Activated CD8-positive, alpha-beta T cell treated with anti-CD3 and anti-CD28 coated beads, Interleukin-2, amount 10 ng/mL, durations not matched to agents 7 days and 5 days (primary cell): ENCODE data around the gene LRP10. TPM values are rescaled to one million over a fixed set of nuclear protein-coding genes. Genes with fewer than 3 reads are reported as not detected.
"Not testable (repeated sequence)": the region's sequence is repeated elsewhere in the genome, so short reads cannot be mapped to it uniquely, and the experiment has no call there.

Experiments
- ATAC-seq: fragments of 150-1000 bp; cut with Tn5 transposase; one replicate; pipeline ENCODE4 v1.10.0; 2021; ENCODE audit warnings: moderate library complexity
- CTCF ChIA-PET: fragments of 350-600 bp; sonication (Branson Sonifier 250); formaldehyde crosslinking; loops from one replicate; lab custom pipeline; 2021; ENCODE audit warnings: antibody characterized with exemption; lab: Charles Lee
- POLR2A ChIA-PET: fragments of 350-600 bp; sonication (Branson Sonifier 250); formaldehyde crosslinking; loops from one replicate; lab custom pipeline; 2021; ENCODE audit warnings: antibody characterized with exemption; lab: Charles Lee
- DNase-seq: peaks from one replicate; pipeline ENCODE4 v3.0.0-alpha.2; 2020
- H3K27ac Mint-ChIP-seq: one replicate; pipeline ENCODE4 v1.8.0; 2021; ENCODE audit warnings: mild to moderate bottlenecking, mixed read lengths
- H3K27me3 Mint-ChIP-seq: one replicate; pipeline ENCODE4 v1.8.0; 2021; ENCODE audit warnings: low read depth, mixed read lengths
- H3K36me3 Mint-ChIP-seq: one replicate; pipeline ENCODE4 v1.8.0; 2021; ENCODE audit warnings: low read depth, mixed read lengths
- H3K4me1 Mint-ChIP-seq: one replicate; pipeline ENCODE4 v1.8.0; 2021; ENCODE audit warnings: low read depth, mixed read lengths
- H3K4me3 Mint-ChIP-seq: one replicate; pipeline ENCODE4 v1.8.0; 2021; ENCODE audit warnings: mild to moderate bottlenecking, mixed read lengths
- H3K9me3 Mint-ChIP-seq: one replicate; pipeline ENCODE4 v1.8.0; 2022; ENCODE audit warnings: mixed read lengths; ENCODE audit not compliant: insufficient read depth
- total RNA-seq, 2 experiments: library from RNA; stranded (reverse); gene quantifications; one replicate each; pipeline ENCODE4 v1.2.3, GENCODE V29; 2021

LRP10 gene
- total RNA-seq, 2 experiments from 2014 or later: 37.1 to 40.7 TPM

- H3K4me1 Mint-ChIP-seq: peaks cover 9% of the 10 kb centered on the region
- no peaks in the 10 kb centered on the region for H3K36me3 Mint-ChIP-seq
- no peak overlapping the region for H3K27ac Mint-ChIP-seq
- H3K9me3 Mint-ChIP-seq: no peaks in the 10 kb centered on the region
- H3K4me3 Mint-ChIP-seq: no peak overlapping the region
- POLR2A ChIA-PET: no interaction called here
- CTCF ChIA-PET: interaction anchor here (1.5 to 25.2 kb wide), 3 partner anchors 9 to 274 kb away, joined by 5 to 590 read pairs (median 15); partner anchors contain the start of genes MMP14 and MRPL52
- no peak for DNase-seq
- ATAC-seq: no peak
- peaks cover 25% of the 10 kb centered on the region for H3K27me3 Mint-ChIP-seq
Observed at GRCh38 chr14:22844221-22845102, 27.1 kb upstream of the LRP10 start.

- no peak for DNase-seq
- H3K4me1 Mint-ChIP-seq: peaks cover 7% of the 10 kb centered on the region
- H3K4me3 Mint-ChIP-seq: no peak overlapping the region
- H3K27me3 Mint-ChIP-seq: peaks cover 25% of the 10 kb centered on the region
- no peak overlapping the region for H3K27ac Mint-ChIP-seq
- no peaks in the 10 kb centered on the region for H3K36me3 Mint-ChIP-seq
- POLR2A ChIA-PET: interaction anchor here (1.0 kb wide), 1 partner anchor 288 kb away, joined by 4 read pairs; no protein-coding TSS in a partner anchor
- ATAC-seq: no peak
- no peaks in the 10 kb centered on the region for H3K9me3 Mint-ChIP-seq
- CTCF ChIA-PET: interaction anchor here (1.5 to 25.2 kb wide), 3 partner anchors 9 to 275 kb away, joined by 5 to 590 read pairs (median 15); partner anchors contain the start of genes MMP14 and MRPL52
Observed at GRCh38 chr14:22845103-22845394, 26.5 kb upstream of the LRP10 start.

- Mint-ChIP-seq H3K4me3 (no peak overlapping the region), H3K4me1 (peaks cover 12% of the 10 kb centered on the region), H3K36me3 (no peaks in the 10 kb centered on the region), H3K27ac (no peak overlapping the region), H3K27me3 (peaks cover 25% of the 10 kb centered on the region), H3K9me3 (no peaks in the 10 kb centered on the region)
- ChIA-PET POLR2A (interaction anchor here (0.6 to 1.0 kb wide), 2 partner anchors 289 to 331 kb away, joined by 3 to 4 read pairs; no protein-coding TSS in a partner anchor), CTCF (interaction anchor here (1.5 to 25.2 kb wide), 3 partner anchors 8 to 276 kb away, joined by 5 to 590 read pairs (median 15); partner anchors contain the start of genes MMP14 and MRPL52)
- ATAC-seq: no peak
- no peak for DNase-seq
Observed at GRCh38 chr14:22845821-22846625, 25.5 kb upstream of the LRP10 start.

- ChIA-PET CTCF (interaction anchor here (2.4 to 25.2 kb wide), 2 partner anchors 17 to 25 kb away, joined by 6 to 590 read pairs; partner anchors contain the start of genes LRP10, MMP14 and MRPL52), POLR2A (no interaction called here)
- H3K4me3 Mint-ChIP-seq: no peak overlapping the region
- DNase-seq (no peak), ATAC-seq (no peak)
- H3K27ac Mint-ChIP-seq: no peak overlapping the region
- H3K4me1 Mint-ChIP-seq: peaks cover 20% of the 10 kb centered on the region
- H3K9me3 Mint-ChIP-seq: no peaks in the 10 kb centered on the region
- H3K27me3 Mint-ChIP-seq: peaks cover 22% of the 10 kb centered on the region
- H3K36me3 Mint-ChIP-seq: no peaks in the 10 kb centered on the region
Observed at GRCh38 chr14:22846811-22847307, 24.7 kb upstream of the LRP10 start.

GRCh38 chr14:22847661-22848341, 23.7 kb upstream of the LRP10 start:
- ChIA-PET CTCF (interaction anchor here (2.4 to 25.2 kb wide), 2 partner anchors 18 to 24 kb away, joined by 6 to 590 read pairs; partner anchors contain the start of genes LRP10, MMP14 and MRPL52), POLR2A (interaction anchor here (1.2 to 1.5 kb wide), 2 partner anchors 11 to 17 kb away, joined by 4 to 5 read pairs; no protein-coding TSS in a partner anchor)
- H3K9me3 Mint-ChIP-seq: no peaks in the 10 kb centered on the region
- H3K27me3 Mint-ChIP-seq: peaks cover 22% of the 10 kb centered on the region
- H3K4me1 Mint-ChIP-seq: peaks cover 25% of the 10 kb centered on the region
- no peak overlapping the region for H3K27ac Mint-ChIP-seq
- ATAC-seq: no peak
- no peak overlapping the region for H3K4me3 Mint-ChIP-seq
- DNase-seq: no peak
- H3K36me3 Mint-ChIP-seq: no peaks in the 10 kb centered on the region

- ATAC-seq (no peak), DNase-seq (no peak)
- Mint-ChIP-seq H3K27me3 (peaks cover 22% of the 10 kb centered on the region), H3K27ac (no peak overlapping the region), H3K4me3 (no peak overlapping the region), H3K4me1 (peaks cover 31% of the 10 kb centered on the region), H3K9me3 (no peaks in the 10 kb centered on the region), H3K36me3 (no peaks in the 10 kb centered on the region)
- POLR2A ChIA-PET: interaction anchor here (1.2 to 1.5 kb wide), 2 partner anchors 11 to 18 kb away, joined by 4 to 5 read pairs; no protein-coding TSS in a partner anchor
- CTCF ChIA-PET: interaction anchor here (1.8 to 25.2 kb wide), 3 partner anchors 19 to 278 kb away, joined by 5 to 590 read pairs (median 6); partner anchors contain the start of genes LRP10, MMP14 and MRPL52
Observed at GRCh38 chr14:22848351-22849164, 23.0 kb upstream of the LRP10 start.

GRCh38 chr14:22849212-22849819, 22.2 kb upstream of the LRP10 start:
- POLR2A ChIA-PET: interaction anchor here (1.2 to 1.5 kb wide), 2 partner anchors 12 to 19 kb away, joined by 4 to 5 read pairs; no protein-coding TSS in a partner anchor
- no peaks in the 10 kb centered on the region for H3K9me3 Mint-ChIP-seq
- no peak for ATAC-seq
- no peak for DNase-seq
- H3K27ac Mint-ChIP-seq: no peak overlapping the region
- CTCF ChIA-PET: interaction anchor here (1.0 to 25.2 kb wide), 4 partner anchors 20 to 279 kb away, joined by 3 to 590 read pairs (median 6); partner anchors contain the start of genes LRP10, MMP14 and MRPL52
- H3K27me3 Mint-ChIP-seq: peaks cover 22% of the 10 kb centered on the region
- H3K4me1 Mint-ChIP-seq: peaks cover 34% of the 10 kb centered on the region
- no peak overlapping the region for H3K4me3 Mint-ChIP-seq
- no peaks in the 10 kb centered on the region for H3K36me3 Mint-ChIP-seq

GRCh38 chr14:22850944-22851764, 20.4 kb upstream of the LRP10 start:
- Mint-ChIP-seq H3K36me3 (no peaks in the 10 kb centered on the region), H3K4me3 (no peak overlapping the region), H3K27ac (peak overlapping the region; percentile 30), H3K4me1 (peaks cover 44% of the 10 kb centered on the region), H3K9me3 (no peaks in the 10 kb centered on the region), H3K27me3 (peaks cover 22% of the 10 kb centered on the region)
- CTCF ChIA-PET: interaction anchor here (0.7 to 25.2 kb wide), 17 partner anchors 13 to 854 kb away, joined by 3 to 590 read pairs (median 4); partner anchors contain the start of genes LRP10, MMP14, MRPL52 and REM2
- ATAC-seq (no peak), DNase-seq (peak; percentile 63)
- POLR2A ChIA-PET: interaction anchor here (1.3 to 1.7 kb wide), 4 partner anchors 16 to 262 kb away, joined by 3 to 10 read pairs (median 3); partner anchors contain the start of gene DAD1

GRCh38 chr14:22852178-22852577, 19.4 kb upstream of the LRP10 start:
- Mint-ChIP-seq H3K4me1 (peaks cover 45% of the 10 kb centered on the region), H3K27me3 (peaks cover 20% of the 10 kb centered on the region)
- H3K27ac Mint-ChIP-seq, H3K4me3 Mint-ChIP-seq, H3K36me3 Mint-ChIP-seq, DNase-seq, ATAC-seq, H3K9me3 Mint-ChIP-seq: not testable (repeated sequence)
- POLR2A ChIA-PET: interaction anchor here (1.4 to 2.0 kb wide), 4 partner anchors 22 to 282 kb away, joined by 3 to 8 read pairs (median 6); partner anchors contain the start of genes DAD1 and MRPL52
- CTCF ChIA-PET: interaction anchor here (0.7 to 25.2 kb wide), 27 partner anchors 7 to 855 kb away, joined by 3 to 590 read pairs (median 6); partner anchors contain the start of genes DAD1, LRP10, MMP14 and MRPL52
